Left lung (tissue), 10 donors: ENCODE measurements around the gene TMEM63B. TPM values are rescaled to one million over a fixed set of nuclear protein-coding genes. Genes with fewer than 3 reads are reported as not detected.
"Not testable (repeated sequence)": the region's sequence is repeated elsewhere in the genome, so short reads cannot be mapped to it uniquely, and the experiment has no call there.

Experiments used
- ATAC-seq: fragments of 200-7000 bp; cut with Tn5 transposase; one replicate; pipeline ENCODE4 v1.9.1; 2020; ENCODE audit warnings: moderate library complexity
- DNase-seq, 4 donors: peaks; one replicate each; pipeline ENCODE4 v3.0.0-alpha.2; 2013 to 2020
- H3K27ac ChIP-seq, 2 donors: fragments of 200-600 bp; sonication (generic) in 1 of 2; one replicate each; pipeline versions ENCODE4 v1.5.0 to v1.8.0; 2020 to 2021
- H3K27me3 ChIP-seq, 2 donors: fragments of 200-600 bp; sonication (generic) in 1 of 2; one replicate each; pipeline versions ENCODE4 v1.5.0 to v1.8.0; 2020 to 2021
- H3K36me3 ChIP-seq, 2 donors: fragments of 200-600 bp; sonication (generic) in 1 of 2; one replicate each; pipeline versions ENCODE4 v1.5.0 to v1.8.0; 2020 to 2021
- H3K4me1 ChIP-seq, 2 donors: fragments of 200-600 bp; one replicate each; pipeline ENCODE4 v1.8.0; 2021
- H3K4me3 ChIP-seq, 2 donors: fragments of 200-600 bp; sonication (generic) in 1 of 2; one replicate each; pipeline versions ENCODE4 v1.5.0 to v1.8.0; 2020 to 2021; ENCODE audit warnings: mild to moderate bottlenecking in 1 of 2
- H3K9me3 ChIP-seq, 2 donors: fragments of 200-600 bp; sonication (generic) in 1 of 2; one replicate each; pipeline versions ENCODE4 v1.5.0 to v1.8.0; 2020 to 2021
- intact Hi-C, 2 donors: fragments of 100-400 bp; cut with DNase I; formaldehyde crosslinking; loops; one replicate each; pipeline versions ENCODE4 v1.11.2 to v1.14.2; 2022
- polyA plus RNA-seq, 6 donors: library from polyadenylated mRNA; unstranded; fragments of 120-200 nt; gene quantifications; one replicate each; pipeline ENCODE4 v1.2.1, GENCODE V29; 2013; ENCODE audit not compliant: insufficient read length in 6 of 6
- total RNA-seq, 2 donors: library from RNA; stranded (reverse); fragmentation: NEBNext Ultra II Directional; extraction: Animal tissue kit (Norgen Biotek cat#: 25700); gene quantifications; one replicate each; pipeline ENCODE4 v1.2.1, GENCODE V29; 2021
- TF ChIP-seq, protein P1 (sequence below), 2 donors: fragments of 200-600 bp; sonication (generic) in 1 of 2; IDR thresholded peaks; one replicate each; pipeline versions ENCODE4 v1.5.0 to v1.8.0; 2021; ENCODE audit warnings: antibody characterized with exemption in 2 of 2
- donor health status: DM: no; HTN: yes; CAD: no.
- donor health status: DM: no; HTN: no; CAD: no.

Gene TMEM63B
- total and polyA plus RNA-seq, 8 donors, result 29.8 to 186 (median 33.8) TPM

DNA sequence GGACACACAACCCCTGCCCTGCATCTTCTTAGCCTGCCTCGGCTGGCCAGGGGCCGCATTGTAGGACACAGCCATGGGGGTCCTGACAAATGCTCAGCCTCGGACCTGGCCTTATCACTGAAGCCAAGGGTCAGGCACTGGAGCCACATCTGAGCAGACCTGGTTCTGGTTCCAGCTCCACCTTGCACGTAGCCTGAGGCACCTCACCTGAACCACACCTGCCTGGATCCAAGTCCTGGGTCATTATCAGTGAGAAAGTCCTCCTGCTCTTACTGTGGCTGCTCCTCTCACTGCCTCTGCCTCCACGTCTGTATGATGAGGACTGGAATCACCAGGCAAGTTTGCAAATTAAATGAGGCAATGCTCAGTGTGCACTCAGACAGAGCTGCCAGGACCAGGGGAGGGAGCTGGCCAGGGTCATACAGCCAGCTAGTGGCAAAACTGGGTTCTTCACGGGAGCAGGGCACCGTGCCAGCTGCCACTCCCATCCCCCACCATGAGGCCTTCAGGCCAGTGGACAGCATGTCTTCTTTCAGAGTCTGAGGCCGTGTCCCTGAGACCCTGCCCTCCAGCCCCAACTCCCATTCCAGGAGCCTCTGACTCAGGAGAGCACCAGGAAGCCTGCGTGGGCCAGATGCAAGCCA lies 40.3 kb upstream of the TMEM63B start:
- Histone ChIP-seq H3K36me3 (peaks cover 0 to 10% of the 10 kb centered on the region in 2 donors), H3K4me3 (no peak overlapping the region), H3K27me3 (no peaks in the 10 kb centered on the region), H3K27ac (no peak overlapping the region), H3K4me1 (no peaks in the 10 kb centered on the region), H3K9me3 (no peaks in the 10 kb centered on the region)
- DNase-seq, result no peak
- TF ChIP-seq, protein P1, sequence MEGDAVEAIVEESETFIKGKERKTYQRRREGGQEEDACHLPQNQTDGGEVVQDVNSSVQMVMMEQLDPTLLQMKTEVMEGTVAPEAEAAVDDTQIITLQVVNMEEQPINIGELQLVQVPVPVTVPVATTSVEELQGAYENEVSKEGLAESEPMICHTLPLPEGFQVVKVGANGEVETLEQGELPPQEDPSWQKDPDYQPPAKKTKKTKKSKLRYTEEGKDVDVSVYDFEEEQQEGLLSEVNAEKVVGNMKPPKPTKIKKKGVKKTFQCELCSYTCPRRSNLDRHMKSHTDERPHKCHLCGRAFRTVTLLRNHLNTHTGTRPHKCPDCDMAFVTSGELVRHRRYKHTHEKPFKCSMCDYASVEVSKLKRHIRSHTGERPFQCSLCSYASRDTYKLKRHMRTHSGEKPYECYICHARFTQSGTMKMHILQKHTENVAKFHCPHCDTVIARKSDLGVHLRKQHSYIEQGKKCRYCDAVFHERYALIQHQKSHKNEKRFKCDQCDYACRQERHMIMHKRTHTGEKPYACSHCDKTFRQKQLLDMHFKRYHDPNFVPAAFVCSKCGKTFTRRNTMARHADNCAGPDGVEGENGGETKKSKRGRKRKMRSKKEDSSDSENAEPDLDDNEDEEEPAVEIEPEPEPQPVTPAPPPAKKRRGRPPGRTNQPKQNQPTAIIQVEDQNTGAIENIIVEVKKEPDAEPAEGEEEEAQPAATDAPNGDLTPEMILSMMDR (IDR thresholded peaks at IDR 0.05), result no peak
- intact Hi-C loops, result no loop called here
- ATAC-seq, result peak; percentile 65

DNA sequence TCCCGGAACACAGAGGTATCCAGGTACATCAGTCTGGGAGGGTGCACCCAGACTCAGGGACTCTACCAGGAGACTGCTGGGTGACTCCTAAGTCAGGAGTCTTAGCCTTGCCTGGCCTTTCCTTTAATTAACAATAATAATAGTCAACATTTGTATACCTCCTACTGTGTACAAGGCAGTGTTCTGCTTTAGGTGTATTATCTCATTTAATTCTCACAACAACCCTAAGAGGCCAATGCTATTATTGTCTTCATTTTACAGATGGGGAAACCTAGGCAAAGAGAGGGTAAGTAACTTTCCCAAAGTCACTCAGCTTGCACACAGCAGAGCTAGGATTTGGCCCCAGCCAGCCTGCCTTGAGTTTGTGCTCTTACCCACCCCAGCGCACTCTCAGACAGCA lies 39.7 kb upstream of the TMEM63B start:
- TF ChIP-seq, protein P1 (IDR thresholded peaks at IDR 0.05), result no peak
- no peaks in the 10 kb centered on the region for H3K4me1 ChIP-seq
- H3K27ac ChIP-seq, result no peak overlapping the region
- H3K36me3 ChIP-seq, result peaks cover 0 to 10% of the 10 kb centered on the region in 2 donors
- DNase-seq, result no peak
- H3K9me3 ChIP-seq, result no peaks in the 10 kb centered on the region
- intact Hi-C loops, result no loop called here
- no peak overlapping the region for H3K4me3 ChIP-seq
- ATAC-seq, result no peak
- H3K27me3 ChIP-seq, result no peaks in the 10 kb centered on the region

GRCh38 chr6:44088827-44089590 lies 38.3 kb upstream of the TMEM63B start:
- H3K36me3 ChIP-seq, result peaks cover 0 to 10% of the 10 kb centered on the region in 2 donors
- no peak for DNase-seq
- H3K27ac ChIP-seq, result no peak overlapping the region
- intact Hi-C loops, result no loop called here
- no peaks in the 10 kb centered on the region for H3K9me3 ChIP-seq
- no peaks in the 10 kb centered on the region for H3K4me1 ChIP-seq
- H3K4me3 ChIP-seq, result no peak overlapping the region
- TF ChIP-seq, protein P1 (IDR thresholded peaks at IDR 0.05), result no peak
- H3K27me3 ChIP-seq, result no peaks in the 10 kb centered on the region
- no peak for ATAC-seq

DNA sequence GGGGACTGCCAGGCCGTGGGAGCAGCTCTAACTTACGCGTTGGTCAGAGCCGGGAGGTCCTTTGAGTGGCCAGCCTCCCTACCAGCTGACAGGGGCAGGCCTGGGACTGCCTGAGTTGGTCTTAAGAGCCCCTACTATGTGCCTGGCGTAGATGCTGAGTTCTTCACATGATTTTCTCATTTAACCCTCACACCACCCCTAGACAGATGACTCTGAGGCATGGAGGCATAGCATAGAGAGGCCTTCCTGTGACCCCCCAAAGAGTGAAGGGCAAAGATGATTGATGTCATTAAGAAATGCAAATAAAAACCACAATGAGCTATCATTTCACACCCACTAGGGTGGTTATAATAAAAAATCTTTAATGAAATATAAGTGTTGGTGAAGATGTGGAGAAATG lies 36.9 kb upstream of the TMEM63B start:
- Histone ChIP-seq H3K9me3 (no peaks in the 10 kb centered on the region), H3K27me3 (no peaks in the 10 kb centered on the region), H3K36me3 (peaks cover 0 to 10% of the 10 kb centered on the region in 2 donors), H3K4me1 (no peaks in the 10 kb centered on the region), H3K27ac (no peak overlapping the region), H3K4me3 (no peak overlapping the region)
- intact Hi-C loops, result no loop called here
- TF ChIP-seq, protein P1 (IDR thresholded peaks at IDR 0.05), result no peak
- DNase-seq (no peak), ATAC-seq (no peak)

- DNase-seq, H3K4me3 ChIP-seq, H3K27me3 ChIP-seq, ATAC-seq, H3K27ac ChIP-seq, H3K4me1 ChIP-seq, H3K9me3 ChIP-seq, intact Hi-C loops: not testable (repeated sequence)
- peaks cover 0 to 10% of the 10 kb centered on the region in 2 donors for H3K36me3 ChIP-seq
Measured at GRCh38 chr6:44091356-44091755, 36.0 kb upstream of the TMEM63B start.
